T1000 (cell line): ENCODE results near the gene KRTAP4-2.
"Not testable (repeated sequence)": the region's sequence is repeated elsewhere in the genome, so short reads cannot be mapped to it uniquely, and the experiment has no call there.

Experiments
- DNase-seq: peaks from one replicate; lab custom pipeline; 2025; ENCODE audit warnings: mixed read lengths; lab: John Stamatoyannopoulos, UW

KRTAP4-2 gene

DNA sequence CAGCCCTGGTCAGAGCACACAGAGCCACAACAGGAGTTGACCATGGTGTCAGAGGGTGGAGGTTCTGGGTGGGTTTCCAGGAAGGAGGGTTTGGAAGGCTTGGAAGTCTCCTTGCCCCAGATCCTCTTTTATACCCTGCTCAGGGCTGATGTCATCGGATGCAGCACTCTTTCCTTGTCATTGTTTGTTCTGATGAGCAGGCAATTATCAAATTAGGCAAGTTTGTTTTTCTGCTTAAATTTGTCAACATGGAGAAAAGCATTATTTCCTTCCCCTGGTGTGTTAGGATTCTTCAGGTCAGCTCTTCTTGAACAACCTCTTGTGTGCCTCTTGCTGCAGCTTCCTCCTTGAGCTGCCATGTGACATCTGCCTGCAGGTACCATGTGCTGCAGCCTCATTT, 17.4 kb downstream of the KRTAP4-2 start, which contains the start of gene KRTAP4-4:
Gene KRTAP4-4, minus strand, starts transcription at position 101 of the 400 bp plus-strand sequence. Its CDS starts 57 bp downstream, at position 44.
- no peak for DNase-seq

GRCh38 chr17:41160190-41160589, 17.8 kb downstream of the KRTAP4-2 start:
- not testable (repeated sequence) for DNase-seq

DNA sequence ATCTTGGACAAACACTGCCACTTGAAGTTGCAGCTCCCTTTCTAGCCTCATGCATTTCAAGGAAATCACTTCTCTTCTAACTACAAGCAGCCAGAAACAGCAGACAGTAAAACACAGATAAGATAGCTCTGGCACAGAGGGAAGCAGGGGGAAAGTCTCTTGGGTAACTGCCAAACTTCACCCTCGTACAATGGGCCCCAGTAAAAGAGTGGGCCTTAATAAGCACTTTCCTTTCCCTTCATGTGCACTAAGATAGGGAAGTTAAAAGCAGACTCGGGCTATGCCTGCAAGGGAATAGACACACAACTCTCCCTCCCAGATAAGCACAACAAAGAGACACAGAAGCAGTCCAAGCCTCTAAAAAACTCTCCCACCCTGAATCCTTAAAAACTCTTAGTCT, 24.2 kb downstream of the KRTAP4-2 start:
- DNase-seq = no peak

GRCh38 chr17:41151525-41151924, 26.5 kb downstream of the KRTAP4-2 start:
- no peak for DNase-seq

GRCh38 chr17:41150026-41150425, 28.0 kb downstream of the KRTAP4-2 start:
- DNase-seq = no peak

GRCh38 chr17:41149652-41149985, 28.4 kb downstream of the KRTAP4-2 start, which contains the start of gene KRTAP4-5:
Gene KRTAP4-5, minus strand, starts transcription at chr17:41149825. Its CDS starts 58 bp downstream, at chr17:41149767.
- no peak for DNase-seq

GRCh38 chr17:41148971-41149651, 28.9 kb downstream of the KRTAP4-2 start:
- not testable (repeated sequence) for DNase-seq

DNA sequence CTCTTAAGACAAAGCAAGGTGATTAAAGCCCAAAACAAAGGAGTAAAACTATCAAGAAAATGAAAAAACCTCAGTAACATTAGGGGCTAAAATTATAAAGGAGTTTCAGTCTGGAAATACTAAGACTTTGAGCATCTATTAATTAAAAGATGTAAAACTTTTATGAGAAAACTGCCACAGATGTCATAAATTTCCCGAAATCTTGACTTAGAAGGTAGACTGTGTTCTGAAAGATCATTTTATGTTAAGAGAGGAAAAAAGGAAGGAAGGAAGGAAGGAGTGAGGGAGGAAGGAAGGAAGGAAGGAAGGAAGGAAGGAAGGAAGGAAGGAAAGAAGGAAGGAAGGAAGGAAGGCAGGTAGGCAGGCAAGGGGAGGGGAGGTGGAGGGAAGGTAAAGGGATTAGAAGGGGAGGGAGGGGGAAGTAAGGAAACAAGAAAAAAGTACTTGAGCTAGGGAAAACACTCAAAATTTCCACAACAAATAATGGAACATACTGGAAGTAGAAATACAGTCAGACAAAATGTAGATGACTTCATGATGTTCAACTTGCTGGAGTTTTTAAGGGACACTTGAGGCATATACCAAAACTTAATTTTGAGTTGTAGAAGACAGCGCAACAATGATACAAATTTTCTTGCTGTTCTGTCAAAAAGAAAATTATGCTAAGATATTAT, 30.4 kb downstream of the KRTAP4-2 start:
- DNase-seq = no peak

DNA sequence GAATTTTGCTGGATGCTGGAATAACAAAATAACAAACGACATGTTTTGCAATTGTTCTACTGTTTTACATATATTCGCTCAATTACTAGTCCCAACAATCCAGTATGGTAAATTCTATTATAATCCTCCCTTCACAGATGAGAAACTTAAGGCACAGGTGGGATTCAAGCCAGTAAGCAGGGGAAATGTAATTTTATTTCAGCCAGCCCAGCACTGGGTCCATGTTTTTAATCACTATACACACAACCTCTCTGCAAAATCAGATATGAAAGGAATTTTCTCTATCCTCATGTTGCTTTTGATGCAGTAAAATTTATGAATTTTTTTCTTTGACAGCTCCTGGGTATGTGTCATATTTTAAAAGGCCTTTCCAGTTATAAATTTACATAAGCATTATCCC, 32.8 kb downstream of the KRTAP4-2 start:
- DNase-seq = no peak

DNA sequence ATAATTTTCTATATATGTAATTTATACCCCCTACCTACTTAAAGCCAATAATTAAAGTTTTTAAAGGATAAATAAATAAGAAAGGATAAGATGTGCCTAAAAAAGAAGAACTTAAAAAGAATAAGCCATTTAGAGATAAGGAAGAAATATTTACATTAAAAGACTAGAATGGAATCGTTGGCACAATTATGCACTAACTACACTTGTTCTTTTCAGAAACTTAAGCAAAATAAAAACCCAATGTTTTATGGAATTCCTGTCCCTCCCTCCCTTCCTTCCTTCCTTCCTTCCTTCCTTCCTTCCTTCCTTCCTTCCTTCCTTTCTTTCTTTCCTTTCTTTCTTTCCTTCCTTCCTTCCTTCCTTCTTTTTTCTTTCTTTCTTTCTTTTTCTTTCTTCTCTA, 33.2 kb downstream of the KRTAP4-2 start:
- DNase-seq = no peak

DNA sequence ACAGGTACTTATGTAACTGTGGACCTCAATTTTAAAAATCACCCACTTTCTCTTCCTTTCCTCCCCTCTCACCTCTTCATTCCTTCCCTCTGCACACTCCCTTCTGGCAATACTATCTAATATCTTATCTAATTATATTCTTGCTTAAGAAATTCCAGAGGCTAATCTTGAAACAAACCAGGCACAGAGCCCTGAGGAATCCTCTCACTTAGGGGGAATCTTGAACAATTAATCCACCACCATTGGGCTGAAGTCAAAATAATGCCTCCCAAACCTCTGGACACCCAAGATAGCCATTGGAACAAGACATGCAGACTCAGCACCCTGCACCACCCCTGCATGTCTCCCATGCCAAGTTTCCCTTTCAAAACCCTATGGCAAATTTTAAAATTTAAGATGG, 36.7 kb downstream of the KRTAP4-2 start:
- no peak for DNase-seq

DNA sequence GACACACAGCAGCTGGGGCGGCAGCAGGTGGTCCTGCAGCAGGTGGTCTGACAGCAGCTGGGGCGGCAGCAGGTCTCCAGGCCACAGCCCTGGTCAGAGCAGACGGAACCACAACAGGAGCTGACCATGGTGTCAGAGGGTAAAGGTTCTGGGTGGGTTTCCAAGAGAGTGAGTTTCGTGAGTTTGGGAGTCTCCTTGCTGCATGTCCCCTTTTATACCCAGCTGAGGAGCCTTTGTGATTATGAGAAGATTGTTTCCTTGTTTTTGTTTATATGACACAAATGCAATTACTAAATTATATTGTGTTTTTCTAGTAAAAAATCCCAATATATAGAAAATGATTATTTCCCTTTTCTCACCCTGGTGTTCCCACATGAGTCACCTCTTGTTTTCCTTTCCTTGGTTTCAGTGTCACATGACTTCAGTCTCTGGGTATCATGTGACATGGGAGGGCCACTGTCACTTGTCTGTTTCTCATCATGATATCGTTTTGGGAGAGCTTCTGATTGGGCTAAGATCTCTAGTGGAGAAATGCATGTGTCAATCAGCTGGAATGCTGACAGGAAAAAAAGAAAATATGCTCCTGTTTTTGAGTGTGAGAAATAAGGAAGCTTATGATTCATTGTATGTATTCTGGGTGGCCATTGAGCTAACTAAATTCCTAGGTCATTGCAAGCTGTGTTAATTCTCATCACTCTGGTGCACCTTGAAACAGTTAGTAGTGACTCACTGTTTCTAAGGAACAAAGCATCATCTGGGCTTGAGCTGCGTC, 37.5 kb downstream of the KRTAP4-2 start, which contains the start of gene KRTAP4-6:
Gene KRTAP4-6, minus strand, starts transcription at position 185 of the 772 bp plus-strand sequence. Its CDS starts 57 bp downstream, at position 128.
- DNase-seq = no peak

DNA sequence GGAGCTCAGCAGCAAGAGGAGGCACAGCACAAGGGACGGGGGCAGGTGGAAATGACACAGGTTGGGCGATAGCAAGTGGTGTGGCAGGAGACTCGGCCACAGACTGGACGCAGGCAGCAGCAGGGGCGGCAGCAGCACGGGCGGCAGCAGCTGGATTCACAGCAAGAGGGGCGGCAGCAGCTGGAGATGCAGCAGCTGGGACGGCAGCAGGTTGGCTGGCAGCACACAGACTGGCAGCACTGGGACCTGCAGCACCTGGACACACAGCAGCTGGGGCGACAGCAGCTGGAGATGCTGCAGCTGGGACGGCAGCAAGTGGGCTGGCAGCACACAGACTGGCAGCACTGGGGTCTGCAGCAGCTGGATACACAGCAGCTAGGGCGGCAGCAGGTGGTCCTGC, 38.2 kb downstream of the KRTAP4-2 start:
- DNase-seq = not testable (repeated sequence)

- no peak for DNase-seq
Observed at GRCh38 chr17:41133880-41134735, 43.9 kb downstream of the KRTAP4-2 start.

DNA sequence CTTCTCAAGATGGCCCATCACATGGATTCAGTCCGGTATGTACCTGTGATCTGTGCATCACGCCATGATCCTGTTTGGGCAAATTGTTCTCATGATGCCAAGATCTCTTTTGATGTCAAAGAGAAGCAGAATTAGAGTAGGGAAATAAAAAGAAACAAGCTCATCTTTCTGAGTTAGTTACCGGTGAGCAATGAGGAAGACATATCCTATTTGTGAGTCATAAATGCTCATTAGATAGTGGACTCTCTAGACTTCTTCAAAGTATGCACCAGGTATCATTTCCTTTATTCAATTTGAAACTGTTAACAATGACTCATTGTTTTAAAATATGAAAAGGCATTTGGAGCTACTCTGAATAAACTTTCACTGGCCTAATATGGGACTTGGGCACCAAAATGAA, 46.0 kb downstream of the KRTAP4-2 start:
- DNase-seq = no peak
